HepG2 (cell line): ENCODE data around the gene SLC10A1. TPM values are rescaled to one million over a fixed set of nuclear protein-coding genes. Genes with fewer than 3 reads are reported as not detected.

Experiments
- ARID2 ChIP-seq: sonication (generic); formaldehyde crosslinking; IDR thresholded peaks from 2 replicates; pipeline ENCODE4 v1.8.1; 2022; ENCODE audit warnings: mild to moderate bottlenecking, missing genetic modification reagents, borderline replicate concordance
- CREB3 ChIP-seq: sonication (generic); formaldehyde crosslinking; IDR thresholded peaks from 2 replicates; pipeline ENCODE4 v1.5.0; 2020; ENCODE audit warnings: missing genetic modification reagents
- FIP1L1 ChIP-seq: fragments of 200-400 bp; formaldehyde crosslinking; IDR thresholded peaks from 2 replicates; pipeline ENCODE4 v1.6.1; 2018; ENCODE audit warnings: low read depth, mild to moderate bottlenecking, low read length, moderate library complexity, borderline replicate concordance; ENCODE audit not compliant: insufficient read depth
- FOXM1 ChIP-seq: sonication (generic); formaldehyde crosslinking; IDR thresholded peaks from 2 replicates; pipeline ENCODE4 v1.5.0; 2020; ENCODE audit warnings: missing genetic modification reagents
- HNF4A ChIP-seq: sonication (generic); formaldehyde crosslinking; IDR thresholded peaks from 2 replicates; pipeline ENCODE4 v1.4.0; 2020; ENCODE audit warnings: missing genetic modification reagents
- KLF16 ChIP-seq, 2 experiments: sonication (generic) in 1 of 2; formaldehyde crosslinking in 1 of 2; IDR thresholded peaks; 2 replicates each; pipeline versions ENCODE4 v1.6.1 to v1.8.0; 2016 to 2023; ENCODE audit warnings: missing genetic modification reagents in 2 of 2, missing compliant biosample characterization in 1 of 2
- MYNN ChIP-seq: sonication (generic); formaldehyde crosslinking; IDR thresholded peaks from 2 replicates; pipeline ENCODE4 v1.4.0; 2020; ENCODE audit warnings: mild to moderate bottlenecking, low read depth, missing genetic modification reagents
- NAIF1 ChIP-seq: sonication (generic); formaldehyde crosslinking; IDR thresholded peaks from 2 replicates; pipeline ENCODE4 v1.5.0; 2020; ENCODE audit warnings: mild to moderate bottlenecking, missing genetic modification reagents, borderline replicate concordance
- NFE2L1 ChIP-seq: sonication (generic); formaldehyde crosslinking; IDR thresholded peaks from 2 replicates; pipeline ENCODE4 v1.4.0; 2020; ENCODE audit warnings: missing genetic modification reagents, mild to moderate bottlenecking, borderline replicate concordance
- NR2F6 ChIP-seq, 2 experiments: IDR thresholded peaks; 2 replicates each; pipeline ENCODE4 v1.6.1; 2016; ENCODE audit warnings: antibody characterized with exemption in 1 of 2, mild to moderate bottlenecking in 1 of 2
- RFX1 ChIP-seq: fragments of 450-650 bp; IDR thresholded peaks from 2 replicates; pipeline ENCODE4 v1.6.1; 2017
- SALL2 ChIP-seq: sonication (generic); formaldehyde crosslinking; IDR thresholded peaks from 2 replicates; pipeline ENCODE4 v1.8.1; 2023; ENCODE audit warnings: mild to moderate bottlenecking, missing genetic modification reagents, inconsistent platforms
- TEAD3 ChIP-seq: optimal IDR thresholded peaks from 2 replicates; pipeline ENCODE3; 2016; ENCODE audit warnings: borderline replicate concordance
- TERF1 ChIP-seq: sonication (generic); formaldehyde crosslinking; IDR thresholded peaks from 2 replicates; pipeline ENCODE4 v1.8.0; 2022; ENCODE audit warnings: mild to moderate bottlenecking, missing genetic modification reagents, moderate library complexity
- THAP11 ChIP-seq: IDR thresholded peaks from 2 replicates; pipeline ENCODE4 v1.6.1; 2016; ENCODE audit warnings: missing biosample characterization, missing genetic modification reagents
- ZFP36L2 ChIP-seq: sonication (generic); formaldehyde crosslinking; IDR thresholded peaks from 2 replicates; pipeline ENCODE4 v1.4.0; 2020; ENCODE audit warnings: missing genetic modification reagents
- ZNF225 ChIP-seq: sonication (generic); formaldehyde crosslinking; IDR thresholded peaks from 2 replicates; pipeline ENCODE4 v1.4.0; 2020; ENCODE audit warnings: mild to moderate bottlenecking, missing genetic modification reagents
- ZNF275 ChIP-seq: sonication (generic); formaldehyde crosslinking; IDR thresholded peaks from 2 replicates; pipeline ENCODE4 v1.8.0; 2022; ENCODE audit warnings: missing genetic modification reagents, mild to moderate bottlenecking, inconsistent platforms, borderline replicate concordance
- ZNF33B ChIP-seq: sonication (generic); formaldehyde crosslinking; IDR thresholded peaks from 2 replicates; pipeline ENCODE4 v1.5.1; 2020; ENCODE audit warnings: mild to moderate bottlenecking, missing genetic modification reagents
- ZNF44 ChIP-seq: sonication (generic); formaldehyde crosslinking; IDR thresholded peaks from 2 replicates; pipeline ENCODE4 v1.5.1; 2020; ENCODE audit warnings: mild to moderate bottlenecking, missing genetic modification reagents
- ZNF598 ChIP-seq: sonication (generic); formaldehyde crosslinking; IDR thresholded peaks from 2 replicates; pipeline ENCODE4 v1.5.1; 2020; ENCODE audit warnings: mild to moderate bottlenecking, missing genetic modification reagents, borderline replicate concordance
- ZNF710 ChIP-seq: sonication (generic); formaldehyde crosslinking; IDR thresholded peaks from 2 replicates; pipeline ENCODE4 v1.5.0; 2020; ENCODE audit warnings: mild to moderate bottlenecking, missing genetic modification reagents, borderline replicate concordance
- ZNF775 ChIP-seq: sonication (generic); formaldehyde crosslinking; IDR thresholded peaks from 2 replicates; pipeline ENCODE4 v1.4.0; 2020; ENCODE audit warnings: missing genetic modification reagents, mild to moderate bottlenecking, moderate library complexity, borderline replicate concordance
- ZUFSP ChIP-seq: sonication (generic); formaldehyde crosslinking; IDR thresholded peaks from 2 replicates; pipeline ENCODE4 v1.9.0; 2021; ENCODE audit warnings: missing genetic modification reagents, mild to moderate bottlenecking, borderline replicate concordance
- polyA plus RNA-seq, 8 experiments: library from polyadenylated mRNA; depleted of rRNA in 3 of 8; stranded (reverse) in 7 of 8; unstranded in 1 of 8; fragments of >200 nt; fragmentation: Illumina TruSeq in 4 of 8; extraction: Trizol in 4 of 8; gene quantifications; 2 replicates each; pipeline versions ENCODE4 v1.2.1 to v1.2.3, GENCODE V29; 2011 to 2016; ENCODE audit warnings: low read depth in 4 of 8, missing spikeins in 1 of 8, mixed read lengths in 1 of 8; ENCODE audit not compliant: insufficient read depth in 1 of 8
- total RNA-seq, 5 experiments: library from RNA; depleted of rRNA; stranded (reverse); fragments of >200 nt; fragmentation: Illumina TruSeq; extraction: Trizol; gene quantifications; 2 replicates each; pipeline ENCODE4 v1.2.3, GENCODE V29; 2016; ENCODE audit warnings: low read depth in 1 of 5

The SLC10A1 gene
- total and polyA plus RNA-seq, 2 of the 13 experiments (the other 11 are each of a cell fraction or from before 2014, with no cell fraction given) = 0.17 TPM; not detected in 1

GRCh38 chr14:69811227-69811867, 14.3 kb upstream of the SLC10A1 start (continued):
- TF ChIP-seq ZNF275 (CRISPR knock-in tag) (no peak), FOXM1 (CRISPR knock-in tag) (no peak), ZNF33B (CRISPR knock-in tag) (no peak), MYNN (CRISPR knock-in tag) (no peak), FIP1L1 (no peak), ZNF775 (no peak), ZNF598 (CRISPR knock-in tag) (no peak), NAIF1 (CRISPR knock-in tag) (no peak), HNF4A (CRISPR knock-in tag) (peak; percentile 10; the same call in 1 of the 2 replicates), SALL2 (CRISPR knock-in tag) (no peak), KLF16 (CRISPR knock-in tag; IDR thresholded peaks at IDR 0.05) (no peak), NR2F6 (IDR thresholded peaks at IDR 0.05) (peak; percentile 80), NR2F6 (CRISPR knock-in tag; IDR thresholded peaks at IDR 0.05) (peak; percentile 47), TEAD3 (CRISPR knock-in tag) (peak; percentile 35), ZNF225 (no peak), ARID2 (CRISPR knock-in tag) (no peak), ZUFSP (no peak), RFX1 (no peak), ZFP36L2 (CRISPR knock-in tag) (no peak), TERF1 (CRISPR knock-in tag) (no peak), ZNF710 (CRISPR knock-in tag) (no peak), NFE2L1 (CRISPR knock-in tag) (no peak), CREB3 (CRISPR knock-in tag) (no peak), ZNF44 (CRISPR knock-in tag) (no peak), THAP11 (no peak)
